GM19240 (cell line): ENCODE results near the gene AGPAT3.

ENCODE experiments used
- DNase-seq: peaks from one replicate; pipeline ENCODE4 v3.0.0; 2011; ENCODE audit warnings: low spot score; ENCODE audit not compliant: insufficient read length

AGPAT3 gene

GRCh38 chr21:43954042-43954441 lies 89.0 kb downstream of the AGPAT3 start:
- DNase-seq: no peak

DNA sequence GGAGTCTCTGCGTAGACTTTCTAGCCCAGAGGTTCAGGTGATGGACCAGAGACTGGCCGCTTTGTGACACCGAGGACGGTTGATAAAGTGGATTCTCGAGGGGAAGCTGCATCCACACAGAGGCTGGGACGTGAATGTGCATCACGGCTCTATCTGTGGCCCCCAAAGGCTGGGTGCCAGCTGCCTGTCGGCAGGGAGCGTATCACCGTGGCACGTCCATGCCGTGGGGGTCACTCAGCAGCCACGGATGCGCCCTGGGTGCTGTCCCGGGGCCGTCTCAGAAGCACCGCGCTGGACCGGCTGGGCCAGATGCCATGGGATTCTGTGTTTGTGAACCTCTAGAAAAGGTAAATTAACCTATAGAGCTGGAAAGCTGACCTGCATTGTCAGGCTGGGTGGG lies 89.9 kb downstream of the AGPAT3 start:
- DNase-seq: no peak

GRCh38 chr21:43956019-43956669 lies 91.1 kb downstream of the AGPAT3 start:
- no peak for DNase-seq

DNA sequence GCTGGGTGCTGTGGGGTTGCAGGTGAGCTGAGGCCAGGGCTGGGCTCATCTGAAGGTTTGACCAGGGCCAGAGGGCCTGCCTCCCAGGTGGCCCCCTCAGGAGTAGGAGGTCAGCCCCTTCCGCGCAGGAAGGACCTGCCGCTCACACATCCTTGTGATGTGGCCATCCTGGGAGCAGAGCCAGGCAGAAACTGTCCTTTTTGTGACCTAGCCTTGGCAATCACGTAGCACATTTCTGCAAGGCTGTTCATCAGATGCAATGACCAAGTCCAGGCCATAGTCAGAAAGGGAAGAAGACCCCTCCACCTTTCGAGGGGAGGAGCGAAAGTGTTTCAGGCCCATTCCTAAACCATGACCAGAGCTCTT lies 91.6 kb downstream of the AGPAT3 start:
- no peak for DNase-seq

DNA sequence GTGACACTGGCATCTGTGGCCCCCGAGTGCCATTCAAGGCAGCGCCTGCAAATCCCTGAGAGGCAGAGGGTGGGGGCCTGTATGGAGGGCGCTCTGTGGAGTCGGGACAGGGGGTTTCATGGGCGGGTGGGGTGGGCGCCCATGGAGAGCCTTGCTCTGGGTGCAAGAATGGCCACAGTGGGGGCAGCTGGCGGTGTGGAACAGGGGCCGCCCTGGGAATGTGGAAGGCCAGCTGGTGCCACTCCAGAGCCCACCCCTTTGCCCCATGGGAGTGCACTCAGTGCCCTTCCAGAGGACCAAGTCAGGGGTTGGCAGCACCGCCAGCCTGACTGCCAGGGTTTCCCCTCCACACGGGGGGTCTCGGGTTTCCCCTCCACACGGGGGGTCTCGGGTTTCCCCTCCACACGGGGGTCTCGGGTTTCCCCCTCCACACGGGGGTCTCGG lies 92.1 kb downstream of the AGPAT3 start:
- DNase-seq: no peak

GRCh38 chr21:43957611-43958362 lies 92.8 kb downstream of the AGPAT3 start:
- DNase-seq: no peak

DNA sequence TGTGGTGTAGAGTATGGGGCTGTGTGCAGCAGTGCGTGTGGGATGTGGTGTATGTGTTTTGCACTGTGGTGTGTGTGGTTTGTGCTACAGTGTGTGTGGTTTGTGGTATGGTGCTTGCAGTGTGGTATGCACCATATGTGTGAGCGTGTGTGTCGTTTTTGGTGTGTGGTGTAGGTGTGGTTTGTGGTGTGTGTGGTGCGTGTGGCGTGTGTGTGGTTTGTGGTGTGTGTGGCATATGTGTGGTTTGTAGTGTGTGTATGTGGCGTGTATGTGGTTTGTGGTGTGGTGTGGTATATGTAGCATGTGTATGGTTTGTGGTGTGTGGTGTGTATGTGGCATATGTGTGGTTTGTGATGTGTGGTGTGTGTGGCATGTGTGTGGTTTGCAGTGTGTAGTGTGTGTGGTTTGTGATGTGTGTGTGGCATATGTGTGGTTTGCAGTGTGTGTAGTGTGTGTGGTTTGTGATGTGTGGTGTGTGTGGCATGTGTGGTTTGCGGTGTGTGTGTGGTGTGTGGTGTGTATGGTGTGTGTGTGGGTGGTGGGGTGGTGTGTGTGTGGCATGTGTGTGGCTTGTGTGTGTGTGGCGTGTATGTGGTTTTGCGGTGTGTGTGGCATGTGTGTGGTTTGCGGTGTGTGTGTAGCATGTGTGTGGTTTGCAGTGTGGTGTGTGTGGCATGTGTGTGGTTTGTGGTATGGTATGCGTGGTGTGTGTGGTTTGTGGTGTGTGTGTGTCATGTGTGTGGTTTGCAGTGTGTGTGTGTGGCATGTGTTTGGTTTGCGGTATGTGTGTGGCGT lies 93.5 kb downstream of the AGPAT3 start:
- DNase-seq: no peak

GRCh38 chr21:43959231-43960116 lies 94.5 kb downstream of the AGPAT3 start:
- DNase-seq: no peak

GRCh38 chr21:43961382-43961909 lies 96.4 kb downstream of the AGPAT3 start:
- no peak for DNase-seq

DNA sequence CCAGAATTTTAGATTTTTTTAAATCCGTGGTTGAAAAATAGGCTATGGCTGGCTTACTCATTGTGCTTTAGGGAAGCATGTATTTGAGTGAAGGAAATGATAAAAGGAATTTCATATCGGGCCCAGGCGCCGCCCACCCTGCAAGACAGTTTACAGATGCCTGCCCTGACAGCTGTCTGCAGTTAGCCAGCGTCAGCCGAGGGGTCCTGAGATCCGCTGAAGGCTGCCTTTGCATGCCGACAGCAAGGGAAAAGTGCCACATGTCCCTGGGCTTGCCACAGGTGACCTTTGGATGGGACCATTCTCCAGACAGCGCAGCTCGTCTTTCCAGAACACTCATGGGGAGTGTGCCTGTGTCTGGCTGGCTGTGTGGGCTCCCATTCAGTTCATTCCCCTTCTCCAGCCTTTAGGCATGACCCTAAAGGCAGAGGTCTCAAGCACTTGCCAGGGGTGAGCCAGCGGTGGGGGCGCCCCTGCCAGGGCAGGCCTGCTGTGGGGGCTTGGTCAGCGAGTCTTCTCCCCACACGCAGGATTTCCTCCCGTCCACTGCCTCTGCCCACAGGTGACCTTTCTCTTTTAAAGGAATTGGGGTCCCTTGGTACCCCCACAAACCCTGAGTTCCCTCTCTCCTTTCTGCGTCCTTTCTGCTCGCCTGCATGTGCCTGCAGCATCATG lies 101.0 kb downstream of the AGPAT3 start:
- DNase-seq: no peak

DNA sequence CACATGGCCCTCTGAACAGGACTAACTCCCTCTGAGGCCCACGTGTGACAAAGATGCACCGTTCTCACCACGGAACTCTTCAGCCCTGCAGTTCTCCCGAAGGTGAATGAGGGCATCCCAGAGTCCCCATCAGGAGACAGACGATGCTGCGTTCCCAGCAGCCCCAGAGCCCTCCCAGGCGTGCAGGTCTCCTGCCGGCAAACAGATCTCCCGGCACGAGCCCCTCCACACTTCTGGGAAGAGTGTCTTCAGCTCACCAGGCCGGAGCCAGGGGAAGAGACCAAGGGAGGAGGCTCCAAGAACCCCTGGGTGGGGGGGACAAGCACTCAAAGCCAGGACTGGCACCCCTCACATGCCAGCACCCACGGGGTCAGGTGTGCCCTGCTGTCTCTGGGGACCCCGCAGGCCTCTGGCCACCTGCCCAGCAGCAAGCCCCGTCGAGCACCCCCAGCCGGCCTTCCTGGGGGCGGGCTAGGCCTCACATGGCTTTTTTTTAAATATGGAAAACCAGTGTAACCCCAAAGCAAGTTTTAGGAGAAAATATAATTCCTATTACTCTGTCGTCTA lies 102.0 kb downstream of the AGPAT3 start:
- DNase-seq: no peak

DNA sequence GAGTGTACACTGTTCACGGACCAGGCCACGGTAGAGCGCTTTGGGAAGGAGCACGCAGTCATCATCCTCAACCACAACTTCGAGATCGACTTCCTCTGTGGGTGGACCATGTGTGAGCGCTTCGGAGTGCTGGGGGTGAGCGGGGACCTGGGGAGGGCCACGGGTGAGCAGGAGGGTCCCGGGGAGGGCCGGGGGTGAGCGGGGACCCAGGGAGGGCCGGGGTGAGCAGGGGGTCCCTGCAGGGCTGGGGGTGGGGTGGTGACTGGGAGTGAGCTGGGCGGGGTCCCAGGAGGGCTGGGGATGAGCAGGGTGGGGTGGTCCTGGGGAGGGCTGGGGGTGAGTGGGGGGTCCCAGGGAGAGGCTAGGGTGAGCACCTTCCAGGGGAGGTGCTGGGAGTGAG lies 103.0 kb downstream of the AGPAT3 start:
- no peak for DNase-seq

DNA sequence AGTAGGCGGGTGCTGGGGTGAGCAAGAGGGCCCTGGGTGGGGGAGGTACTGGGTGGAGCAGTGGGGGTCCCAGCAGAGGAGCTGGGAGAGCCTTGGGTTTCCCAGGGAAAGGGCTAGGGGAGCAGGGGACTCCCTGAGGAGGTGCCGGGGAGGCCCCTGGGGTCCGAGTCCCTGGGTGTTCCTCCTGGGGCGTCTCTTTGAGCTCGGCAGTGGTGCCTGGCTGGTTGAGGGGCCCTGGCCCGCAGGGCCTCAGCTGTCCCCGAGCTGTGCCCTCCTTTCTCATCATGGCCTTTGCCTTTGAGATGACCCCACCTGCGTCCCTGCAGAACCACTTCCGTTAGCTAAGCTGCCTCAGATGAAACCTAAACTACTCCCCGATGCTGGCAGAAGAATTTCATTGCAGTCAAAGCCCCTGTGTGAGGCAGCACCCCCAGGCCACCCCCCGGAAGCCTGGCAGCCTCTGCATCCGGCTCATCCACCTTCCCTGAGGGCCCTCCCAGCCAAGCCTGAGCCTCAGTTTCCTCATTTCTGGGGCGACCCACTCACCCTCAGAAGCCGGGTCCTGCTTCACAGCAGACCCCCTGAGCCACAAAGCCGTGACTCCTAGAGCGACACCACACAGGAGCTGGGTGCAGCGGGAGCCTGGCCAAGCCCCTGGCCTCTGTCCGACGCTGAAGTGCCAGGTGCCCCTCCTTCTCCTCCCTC lies 103.5 kb downstream of the AGPAT3 start:
- DNase-seq: no peak

DNA sequence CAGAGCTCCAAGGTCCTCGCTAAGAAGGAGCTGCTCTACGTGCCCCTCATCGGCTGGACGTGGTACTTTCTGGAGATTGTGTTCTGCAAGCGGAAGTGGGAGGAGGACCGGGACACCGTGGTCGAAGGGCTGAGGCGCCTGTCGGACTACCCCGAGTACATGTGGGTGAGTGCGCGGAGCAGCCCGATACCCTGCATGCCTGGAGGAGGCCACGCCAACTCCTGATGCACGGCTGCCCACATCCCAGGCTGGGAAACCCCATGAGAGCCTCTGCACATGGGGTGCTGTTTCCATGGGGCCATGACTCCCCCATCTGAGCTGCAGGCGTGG lies 104.1 kb downstream of the AGPAT3 start:
- DNase-seq: no peak

DNA sequence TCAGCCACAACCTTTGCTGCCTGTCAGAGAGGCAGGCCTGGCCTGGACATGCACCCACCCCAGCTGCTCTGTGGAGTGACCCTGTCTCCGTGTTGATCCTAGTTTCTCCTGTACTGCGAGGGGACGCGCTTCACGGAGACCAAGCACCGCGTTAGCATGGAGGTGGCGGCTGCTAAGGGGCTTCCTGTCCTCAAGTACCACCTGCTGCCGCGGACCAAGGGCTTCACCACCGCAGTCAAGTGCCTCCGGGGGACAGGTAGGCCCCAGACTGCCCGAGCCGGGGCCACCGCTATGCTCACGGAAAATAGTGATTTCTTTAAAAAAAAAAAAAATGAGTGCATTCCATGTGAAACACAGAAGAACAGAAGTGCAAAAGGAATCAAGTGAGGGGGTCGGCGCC lies 105.5 kb downstream of the AGPAT3 start:
- no peak for DNase-seq

- DNase-seq: no peak
These were observed 106.4 kb downstream of the AGPAT3 start for GRCh38 chr21:43971201-43971991.

DNA sequence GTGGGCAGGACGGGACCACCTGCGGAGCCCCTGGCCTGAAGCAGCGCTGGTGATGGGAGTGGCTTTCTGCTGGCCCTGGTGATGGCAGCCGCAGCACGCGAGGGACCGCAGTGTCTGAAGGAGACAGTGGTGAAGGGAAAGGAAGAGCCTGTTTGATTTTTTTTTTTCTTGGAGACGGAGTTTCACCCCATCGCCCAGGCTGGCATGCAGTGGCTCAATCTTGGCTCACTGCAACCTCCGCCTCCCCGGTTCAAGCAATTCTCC lies 106.9 kb downstream of the AGPAT3 start:
- DNase-seq: no peak

DNA sequence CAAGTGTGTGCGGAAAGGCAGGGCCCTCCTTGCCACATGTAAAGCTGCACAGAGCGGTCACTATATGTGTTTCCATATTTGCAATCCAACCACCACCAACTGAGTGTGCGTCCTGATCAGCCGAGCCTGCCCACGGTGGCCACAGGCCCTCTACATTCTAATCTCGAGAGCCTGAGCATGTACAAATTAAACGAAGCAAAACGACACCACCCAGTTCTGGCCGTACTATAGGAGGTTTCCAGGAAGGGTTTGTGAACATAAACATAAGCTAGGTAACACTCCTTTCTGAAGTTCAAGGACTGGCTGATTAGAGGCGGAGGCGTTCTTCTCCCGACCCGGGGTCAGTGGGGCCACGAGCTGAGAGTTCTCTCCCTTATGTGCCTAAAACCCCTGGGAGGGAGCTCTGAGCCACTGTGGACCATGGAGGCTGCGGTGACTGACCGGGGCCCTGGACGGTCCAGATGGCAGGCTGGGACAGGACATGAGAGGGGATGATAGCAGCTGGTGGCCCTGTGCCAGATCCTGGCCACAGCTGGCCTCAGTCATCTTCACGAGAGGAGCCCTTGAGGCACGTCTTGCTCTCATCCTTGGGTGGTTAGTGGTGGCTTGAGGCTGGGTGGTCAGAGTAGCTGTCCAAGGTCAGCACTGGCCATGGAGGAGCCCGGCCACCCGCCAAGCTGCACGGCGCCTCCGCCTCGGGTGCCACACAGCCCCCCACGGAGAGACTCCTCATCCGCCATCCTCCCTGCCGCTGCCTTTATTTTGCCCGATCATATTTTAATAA lies 108.0 kb downstream of the AGPAT3 start:
- no peak for DNase-seq

- DNase-seq: no peak
These were observed 108.6 kb downstream of the AGPAT3 start for GRCh38 chr21:43973634-43973955.
